Heart right ventricle (tissue), 16 donors: ENCODE measurements around the gene NFYC. TPM values are rescaled to one million over a fixed set of nuclear protein-coding genes. Genes with fewer than 3 reads are reported as not detected.

Source experiments
- ATAC-seq, 8 donors: fragments of 200-7000 bp; cut with Tn5 transposase; one replicate each; pipeline ENCODE4 v1.9.1; 2020; ENCODE audit warnings: mild to moderate bottlenecking in 8 of 8, moderate library complexity in 8 of 8, moderate number of reproducible peaks in 1 of 8
- DNase-seq, 2 donors: peaks; one replicate each; pipeline ENCODE4 v3.0.0-alpha.2; 2020
- H3K27ac ChIP-seq, 10 donors: fragments of 200-600 bp; sonication (generic) in 2 of 10; one replicate each; pipeline versions ENCODE4 v1.5.0 to v1.8.0; 2020 to 2022; ENCODE audit warnings: mild to moderate bottlenecking in 3 of 10
- H3K27me3 ChIP-seq, 7 donors: fragments of 200-600 bp; one replicate each; pipeline ENCODE4 v1.8.0; 2021 to 2022; ENCODE audit warnings: mild to moderate bottlenecking in 2 of 7
- H3K36me3 ChIP-seq, 9 donors: fragments of 200-600 bp; sonication (generic) in 1 of 9; one replicate each; pipeline versions ENCODE4 v1.5.0 to v1.8.0; 2020 to 2022; ENCODE audit warnings: mild to moderate bottlenecking in 2 of 9
- H3K4me1 ChIP-seq, 9 donors: fragments of 200-600 bp; sonication (generic) in 1 of 9; one replicate each; pipeline versions ENCODE4 v1.5.0 to v1.8.0; 2020 to 2022; ENCODE audit warnings: mild to moderate bottlenecking in 4 of 9
- H3K4me3 ChIP-seq, 10 donors: fragments of 200-600 bp; sonication (generic) in 2 of 10; one replicate each; pipeline versions ENCODE4 v1.5.0 to v1.8.0; 2020 to 2022; ENCODE audit warnings: mild to moderate bottlenecking in 7 of 10, moderate library complexity in 2 of 10
- H3K9me3 ChIP-seq, 11 donors: fragments of 200-600 bp in 10 of 11; sonication (generic) in 2 of 11; one replicate each; pipeline versions ENCODE4 v1.5.0 to v1.8.0; 2013 to 2022; ENCODE audit warnings: mild to moderate bottlenecking in 2 of 11, control low read depth in 1 of 11, moderate library complexity in 1 of 11
- WGBS, 2 donors: extraction: QIAGEN DNeasy Blood & Tissue Kit; methylation state at CpG; one replicate each; pipeline ENCODE4 v1.1.7; 2013; ENCODE audit warnings: inconsistent platforms in 1 of 2; 5-methylcytosine and 5-hydroxymethylcytosine counted together
- intact Hi-C, 10 donors: fragments of 100-400 bp; cut with DNase I; formaldehyde crosslinking; loops; one replicate each; pipeline versions ENCODE4 v1.11.1 to v1.14.2; 2022
- polyA plus RNA-seq, 2 donors: library from polyadenylated mRNA; stranded (reverse); fragments of 200-250 nt; gene quantifications; one replicate each; pipeline ENCODE4 v1.2.3, GENCODE V29; 2013
- total RNA-seq, 10 donors: library from RNA; stranded (reverse); fragmentation: NEBNext Ultra II Directional in 3 of 10; extraction: Animal tissue kit (Norgen Biotek cat#: 25700) in 3 of 10; gene quantifications; one replicate each; pipeline versions ENCODE4 v1.2.1 to v1.2.4, GENCODE V29; 2021 to 2023
- TF ChIP-seq, protein P1 (sequence below), 9 donors: fragments of 200-600 bp; sonication (generic) in 2 of 9; IDR thresholded peaks; one replicate each; pipeline versions ENCODE4 v1.5.0 to v1.8.0; 2021 to 2022; ENCODE audit warnings: antibody characterized with exemption in 9 of 9, mild to moderate bottlenecking in 5 of 9, moderate library complexity in 1 of 9
- donor health status: Arrhythmogenic right ventricular cardiomyopathy.
- donor health status: ischemic (EF 13 %, LVEDD 7.1; RV severe dilation, severe dysfunction).
- donor health status: healthy with polysubstance abuse.
- donor health status: DM: no; HTN: yes; CAD: no.
- donor health status: DM: no; HTN: no; CAD: no.
- donor health status: ischemic (EF 25% LVEDD 6.9; RV normal size, moderate dysfunction).
- donor health status: ischemic (EF 25% LVEDD 5.7; RV mildly dilated, moderate dysfunction).
- donor health status: healthy.
- donor health status: DM: yes; HTN: yes; CAD: no.
- donor health status: Ischemic cardiomyopathy.
- donor health status: ischemic (EF 35%, LVEDD 5.7; RV mildly dilated, moderate dysfunction).
- donor health status: nonischemic (EF 11% LVEDD 7.7; RV severe dilation, severe dysfunction).
- donor health status: DM: yes; HTN: yes; CAD: no.
- donor health status: PGD.
- donor health status: ischemic (EF 29% LVEDD 5.4; RV normal size, mild dysfunction).
- donor health status: nonischemic (EF 23%, LVEDD 6.1; RV moderate dilation, normal function).

Gene NFYC
- total and polyA plus RNA-seq, 12 donors, result 49.9 to 84.7 (median 71.7) TPM

DNA sequence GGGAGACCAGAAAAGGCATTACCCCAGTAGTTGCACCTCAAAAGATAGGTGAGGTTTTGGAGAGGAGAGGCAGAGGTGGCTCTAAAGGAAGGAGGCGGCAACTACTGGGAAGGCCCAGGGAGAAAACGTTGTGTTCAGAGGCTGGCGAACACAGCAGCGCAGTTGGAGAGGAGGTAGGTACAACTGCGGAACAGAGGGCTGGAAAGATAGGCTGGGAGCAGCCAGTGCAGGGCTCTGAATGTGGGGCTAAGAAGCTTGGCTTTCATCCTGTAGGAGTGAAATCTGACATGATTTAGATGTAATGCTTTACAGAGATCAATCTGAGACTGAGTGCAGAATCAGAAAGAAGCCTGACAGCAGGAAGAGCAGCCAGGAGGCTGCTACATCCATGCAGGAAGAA is 39.0 kb upstream of the NFYC start:
- no peaks in the 10 kb centered on the region for H3K9me3 ChIP-seq
- H3K36me3 ChIP-seq, result no peaks in the 10 kb centered on the region
- TF ChIP-seq, protein P1, sequence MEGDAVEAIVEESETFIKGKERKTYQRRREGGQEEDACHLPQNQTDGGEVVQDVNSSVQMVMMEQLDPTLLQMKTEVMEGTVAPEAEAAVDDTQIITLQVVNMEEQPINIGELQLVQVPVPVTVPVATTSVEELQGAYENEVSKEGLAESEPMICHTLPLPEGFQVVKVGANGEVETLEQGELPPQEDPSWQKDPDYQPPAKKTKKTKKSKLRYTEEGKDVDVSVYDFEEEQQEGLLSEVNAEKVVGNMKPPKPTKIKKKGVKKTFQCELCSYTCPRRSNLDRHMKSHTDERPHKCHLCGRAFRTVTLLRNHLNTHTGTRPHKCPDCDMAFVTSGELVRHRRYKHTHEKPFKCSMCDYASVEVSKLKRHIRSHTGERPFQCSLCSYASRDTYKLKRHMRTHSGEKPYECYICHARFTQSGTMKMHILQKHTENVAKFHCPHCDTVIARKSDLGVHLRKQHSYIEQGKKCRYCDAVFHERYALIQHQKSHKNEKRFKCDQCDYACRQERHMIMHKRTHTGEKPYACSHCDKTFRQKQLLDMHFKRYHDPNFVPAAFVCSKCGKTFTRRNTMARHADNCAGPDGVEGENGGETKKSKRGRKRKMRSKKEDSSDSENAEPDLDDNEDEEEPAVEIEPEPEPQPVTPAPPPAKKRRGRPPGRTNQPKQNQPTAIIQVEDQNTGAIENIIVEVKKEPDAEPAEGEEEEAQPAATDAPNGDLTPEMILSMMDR (IDR thresholded peaks at IDR 0.05), result no peak
- peaks cover 0 to 24% (median 5%) of the 10 kb centered on the region in 9 donors for H3K4me1 ChIP-seq
- no peak overlapping the region for H3K27ac ChIP-seq
- WGBS, 2 donors, result 74 to 78% methylated on average over 5 of the region's 5 CpGs
- peaks cover 0 to 10% (median 3%) of the 10 kb centered on the region in 7 donors for H3K27me3 ChIP-seq
- no peak for ATAC-seq
- intact Hi-C loops, result no loop called here
- DNase-seq, result no peak
- no peak overlapping the region for H3K4me3 ChIP-seq

DNA sequence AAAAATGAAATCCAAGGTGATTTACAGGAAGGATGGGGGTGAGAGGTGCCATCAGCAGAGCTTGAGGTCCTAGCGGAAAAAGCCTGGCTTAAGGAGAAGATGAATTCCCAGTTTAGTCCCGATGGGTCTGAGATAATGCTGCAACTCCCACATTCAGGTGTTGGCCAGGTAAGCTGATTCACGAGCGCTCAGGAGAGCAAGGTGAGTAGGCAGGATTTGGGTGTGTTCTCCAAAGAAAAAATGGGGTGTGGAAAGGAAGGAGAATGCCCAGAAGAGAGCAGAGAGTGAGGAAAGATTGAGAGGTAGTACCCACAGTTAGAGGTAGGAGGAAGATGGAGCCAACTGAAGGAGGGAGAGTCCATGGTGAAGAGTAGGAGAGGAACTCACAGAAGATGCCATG is 38.5 kb upstream of the NFYC start:
- TF ChIP-seq, protein P1 (IDR thresholded peaks at IDR 0.05), result no peak
- H3K4me3 ChIP-seq, result no peak overlapping the region
- no peak for DNase-seq
- WGBS, 2 donors, result 92 to 93% methylated on average over 4 of the region's 4 CpGs
- intact Hi-C loops, result no loop called here
- no peak overlapping the region for H3K27ac ChIP-seq
- no peaks in the 10 kb centered on the region for H3K9me3 ChIP-seq
- peaks cover 0 to 24% (median 5%) of the 10 kb centered on the region in 9 donors for H3K4me1 ChIP-seq
- no peaks in the 10 kb centered on the region for H3K36me3 ChIP-seq
- peaks cover 0 to 10% (median 3%) of the 10 kb centered on the region in 7 donors for H3K27me3 ChIP-seq
- ATAC-seq, result no peak

DNA sequence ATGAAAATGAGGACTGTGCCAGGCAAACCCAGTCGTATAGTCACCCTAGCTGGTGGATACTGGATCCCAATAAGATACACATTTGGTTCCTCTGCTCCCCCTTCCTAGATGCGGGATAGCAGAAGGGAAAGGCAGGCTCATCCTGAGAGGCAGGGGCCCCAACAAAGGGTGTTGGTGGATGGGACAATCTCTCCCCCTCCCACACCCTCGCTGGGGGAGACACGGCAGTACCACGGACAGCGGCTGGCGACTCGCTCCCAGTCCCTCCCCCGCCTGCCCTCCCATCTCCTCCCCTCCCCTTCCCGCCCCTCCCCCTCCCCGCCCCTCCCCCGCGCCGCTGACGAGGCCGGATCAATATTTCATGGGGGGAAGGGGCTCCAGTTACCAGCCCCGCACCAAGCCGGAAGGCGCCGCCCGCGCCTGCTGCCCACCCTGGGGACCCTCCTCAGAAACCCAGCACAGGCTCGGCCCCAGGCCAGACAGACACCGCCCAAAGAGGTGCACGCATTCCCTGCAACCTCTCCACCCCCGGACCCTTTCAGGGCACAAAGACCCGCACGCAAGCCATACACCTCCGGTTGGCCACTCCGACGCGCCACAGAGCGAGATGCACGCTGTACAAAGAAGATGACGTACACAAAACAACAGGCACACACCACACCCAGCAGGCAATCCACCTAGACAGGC is 37.5 kb upstream of the NFYC start:
- WGBS, 2 donors, result 17 to 19% methylated on average over 30 to 33 of the region's 35 CpGs
- DNase-seq (no peak), ATAC-seq (no peak)
- Histone ChIP-seq H3K4me1 (peaks cover 0 to 21% (median 5%) of the 10 kb centered on the region in 9 donors), H3K9me3 (no peaks in the 10 kb centered on the region), H3K27me3 (peaks cover 0 to 10% (median 3%) of the 10 kb centered on the region in 7 donors), H3K27ac (no peak overlapping the region), H3K36me3 (no peaks in the 10 kb centered on the region), H3K4me3 (no peak overlapping the region)
- intact Hi-C loops, result no loop called here
- TF ChIP-seq, protein P1 (IDR thresholded peaks at IDR 0.05), result no peak

DNA sequence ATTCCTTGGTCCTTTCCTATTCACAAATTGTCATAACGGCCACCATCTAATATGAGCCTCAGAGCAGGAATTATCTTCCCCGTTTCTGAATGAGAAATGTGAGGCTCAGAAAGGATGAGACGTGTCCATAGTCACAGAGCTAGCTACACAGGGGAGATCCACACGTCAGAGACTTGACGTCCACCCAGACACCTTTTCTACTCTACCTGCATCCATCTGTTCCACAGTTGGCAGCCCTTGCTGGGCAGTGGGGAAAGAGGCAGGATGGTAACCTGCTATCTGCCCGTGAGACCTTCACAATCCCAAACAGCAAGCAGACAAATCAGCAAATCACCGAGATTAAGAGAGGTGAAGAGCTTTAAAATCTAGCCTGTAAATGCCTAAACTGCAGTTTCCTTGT is 34.5 kb upstream of the NFYC start:
- TF ChIP-seq, protein P1 (IDR thresholded peaks at IDR 0.05), result no peak
- H3K27me3 ChIP-seq, result peaks cover 0 to 7% (median 2%) of the 10 kb centered on the region in 7 donors
- no peak overlapping the region for H3K27ac ChIP-seq
- H3K4me3 ChIP-seq, result no peak overlapping the region
- H3K4me1 ChIP-seq, result peaks cover 0 to 13% (median 0%) of the 10 kb centered on the region in 9 donors
- DNase-seq (no peak), ATAC-seq (no peak)
- H3K9me3 ChIP-seq, result no peaks in the 10 kb centered on the region
- intact Hi-C loops, result no loop called here
- H3K36me3 ChIP-seq, result no peaks in the 10 kb centered on the region
- WGBS, 2 donors, result 90 to 91% methylated on average over 7 of the region's 7 CpGs
